Cardiac fibroblast (primary cell): ENCODE data around the gene PSMD13.
"Not testable (repeated sequence)": the region's sequence is repeated elsewhere in the genome, so short reads cannot be mapped to it uniquely, and the experiment has no call there.

Source experiments
- DNase-seq, 2 donors: peaks; one replicate each; pipeline versions ENCODE4 v3.0.0 to v3.0.0-alpha.2; 2010; ENCODE audit warnings: low read depth in 2 of 2
- H3K4me3 ChIP-seq, 2 donors: replicated peaks in 1 of 2; 1 replicate in 1 of 2; 2 replicates in 1 of 2; pipeline ENCODE4 v1.5.1; 2011; ENCODE audit warnings: low read depth in 2 of 2, low read length in 2 of 2, mild to moderate bottlenecking in 2 of 2, moderate library complexity in 1 of 2
- TF ChIP-seq, protein P1 (sequence below): IDR thresholded peaks from one replicate; pipeline ENCODE4 v1.5.1; 2011; ENCODE audit warnings: low read depth, mild to moderate bottlenecking, low read length, inconsistent platforms

PSMD13 gene

DNA sequence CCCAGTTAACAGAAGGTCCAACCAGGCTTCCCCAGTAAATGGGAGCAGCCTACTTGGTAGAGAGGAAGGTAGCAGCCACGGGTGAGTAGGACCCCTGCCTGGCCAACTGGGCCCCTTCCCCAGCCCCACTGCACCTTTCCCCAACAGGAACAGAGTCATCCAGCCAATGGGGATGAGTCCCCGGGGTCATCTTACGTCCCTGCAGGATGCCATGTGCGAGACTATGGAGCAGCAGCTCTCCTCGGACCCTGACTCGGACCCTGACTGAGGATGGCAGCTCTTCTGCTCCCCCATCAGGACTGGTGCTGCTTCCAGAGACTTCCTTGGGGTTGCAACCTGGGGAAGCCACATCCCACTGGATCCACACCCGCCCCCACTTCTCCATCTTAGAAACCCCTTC is 22.7 kb upstream of the PSMD13 start:
- H3K4me3 ChIP-seq = no peak overlapping the region
- TF ChIP-seq, protein P1, sequence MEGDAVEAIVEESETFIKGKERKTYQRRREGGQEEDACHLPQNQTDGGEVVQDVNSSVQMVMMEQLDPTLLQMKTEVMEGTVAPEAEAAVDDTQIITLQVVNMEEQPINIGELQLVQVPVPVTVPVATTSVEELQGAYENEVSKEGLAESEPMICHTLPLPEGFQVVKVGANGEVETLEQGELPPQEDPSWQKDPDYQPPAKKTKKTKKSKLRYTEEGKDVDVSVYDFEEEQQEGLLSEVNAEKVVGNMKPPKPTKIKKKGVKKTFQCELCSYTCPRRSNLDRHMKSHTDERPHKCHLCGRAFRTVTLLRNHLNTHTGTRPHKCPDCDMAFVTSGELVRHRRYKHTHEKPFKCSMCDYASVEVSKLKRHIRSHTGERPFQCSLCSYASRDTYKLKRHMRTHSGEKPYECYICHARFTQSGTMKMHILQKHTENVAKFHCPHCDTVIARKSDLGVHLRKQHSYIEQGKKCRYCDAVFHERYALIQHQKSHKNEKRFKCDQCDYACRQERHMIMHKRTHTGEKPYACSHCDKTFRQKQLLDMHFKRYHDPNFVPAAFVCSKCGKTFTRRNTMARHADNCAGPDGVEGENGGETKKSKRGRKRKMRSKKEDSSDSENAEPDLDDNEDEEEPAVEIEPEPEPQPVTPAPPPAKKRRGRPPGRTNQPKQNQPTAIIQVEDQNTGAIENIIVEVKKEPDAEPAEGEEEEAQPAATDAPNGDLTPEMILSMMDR = no peak
- DNase-seq = no peak

DNA sequence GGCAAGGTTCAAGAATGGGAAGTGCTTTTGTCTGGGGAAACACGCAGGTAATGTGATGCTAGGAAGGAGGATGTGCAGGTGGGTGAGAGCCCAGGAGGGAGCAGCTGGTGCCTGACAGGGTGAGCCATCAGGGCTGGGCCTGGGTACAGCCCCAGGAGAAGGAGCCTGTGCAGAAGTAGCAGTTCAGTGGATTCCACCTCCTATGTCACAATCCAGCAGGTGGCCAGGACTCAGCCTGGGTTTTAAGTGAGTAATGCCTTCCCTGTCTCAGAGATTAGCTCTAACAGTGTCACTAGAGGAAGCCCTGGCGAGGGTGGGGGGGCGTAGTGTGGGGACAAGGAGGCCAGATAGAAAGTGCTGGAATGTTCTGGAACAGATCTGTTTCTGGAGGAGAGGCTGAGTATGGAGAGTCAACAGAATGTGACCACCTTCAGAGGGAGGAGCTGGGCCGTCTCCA is 21.2 kb upstream of the PSMD13 start:
- no peak overlapping the region for H3K4me3 ChIP-seq
- peak in 1 of 2 donors; percentile 22 for DNase-seq
- TF ChIP-seq, protein P1 = no peak

DNA sequence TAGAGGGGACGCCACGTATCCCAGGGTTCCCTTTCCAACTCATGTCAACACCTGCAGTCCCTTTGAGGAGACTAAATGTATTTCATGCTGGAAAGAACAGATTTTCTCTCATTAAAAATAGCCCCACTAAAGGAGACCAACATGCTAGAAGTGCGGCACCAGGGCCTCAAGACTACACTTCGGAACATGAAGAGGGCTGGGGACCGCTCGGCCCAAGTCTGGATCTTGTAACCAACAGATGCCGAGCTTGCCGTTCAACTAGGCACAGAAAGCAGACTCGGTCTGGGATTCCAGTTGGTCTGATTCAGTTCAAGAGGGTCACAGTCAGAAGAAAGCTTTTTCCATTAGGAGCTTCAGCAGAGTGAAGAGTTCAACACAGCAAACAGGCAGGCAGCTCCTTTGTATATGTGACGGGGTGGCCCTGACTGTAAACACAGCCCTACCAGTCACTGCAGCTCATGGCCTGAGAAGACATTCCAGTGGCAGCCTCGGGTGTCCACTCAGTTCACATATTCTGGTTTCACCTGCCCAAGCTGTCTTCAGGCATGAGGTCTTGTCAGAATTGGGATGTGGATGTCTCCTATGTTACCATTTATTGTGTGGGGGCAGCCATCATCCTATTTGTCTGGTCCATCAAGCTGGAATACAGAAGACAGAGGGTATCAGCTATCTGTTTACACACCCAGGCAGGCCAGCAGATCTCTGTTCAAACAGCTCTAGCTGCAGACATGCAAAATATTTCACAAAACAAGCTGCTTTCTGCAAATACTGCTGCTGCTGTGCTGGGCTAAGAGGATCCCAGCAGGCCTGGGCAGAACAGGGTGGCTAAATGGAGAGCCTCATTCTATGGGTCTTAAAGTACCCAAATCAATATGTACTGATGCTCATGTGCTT is 20.4 kb upstream of the PSMD13 start:
- no peak for DNase-seq
- H3K4me3 ChIP-seq = no peak overlapping the region
- TF ChIP-seq, protein P1 = no peak

DNA sequence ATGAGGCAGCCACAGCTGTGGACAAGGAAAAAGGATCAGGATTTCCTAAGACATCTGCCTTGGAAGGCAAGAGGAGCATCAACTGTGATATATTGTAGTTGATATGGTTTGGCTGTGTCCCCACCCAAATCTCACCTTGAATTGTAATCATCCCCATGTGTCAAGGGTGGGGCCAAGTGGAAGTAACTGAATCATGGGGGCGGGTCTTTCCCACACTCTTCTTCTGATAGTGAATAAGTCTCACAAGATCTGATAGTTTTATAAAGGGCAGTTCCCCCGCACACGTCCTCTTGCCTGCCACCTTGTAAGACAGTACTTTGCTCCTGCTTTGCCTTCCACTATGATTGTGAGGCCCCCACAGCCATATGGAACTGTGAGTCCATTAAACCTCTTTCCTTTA is 19.1 kb upstream of the PSMD13 start:
- H3K4me3 ChIP-seq = no peak overlapping the region
- TF ChIP-seq, protein P1 = no peak
- DNase-seq = no peak

DNA sequence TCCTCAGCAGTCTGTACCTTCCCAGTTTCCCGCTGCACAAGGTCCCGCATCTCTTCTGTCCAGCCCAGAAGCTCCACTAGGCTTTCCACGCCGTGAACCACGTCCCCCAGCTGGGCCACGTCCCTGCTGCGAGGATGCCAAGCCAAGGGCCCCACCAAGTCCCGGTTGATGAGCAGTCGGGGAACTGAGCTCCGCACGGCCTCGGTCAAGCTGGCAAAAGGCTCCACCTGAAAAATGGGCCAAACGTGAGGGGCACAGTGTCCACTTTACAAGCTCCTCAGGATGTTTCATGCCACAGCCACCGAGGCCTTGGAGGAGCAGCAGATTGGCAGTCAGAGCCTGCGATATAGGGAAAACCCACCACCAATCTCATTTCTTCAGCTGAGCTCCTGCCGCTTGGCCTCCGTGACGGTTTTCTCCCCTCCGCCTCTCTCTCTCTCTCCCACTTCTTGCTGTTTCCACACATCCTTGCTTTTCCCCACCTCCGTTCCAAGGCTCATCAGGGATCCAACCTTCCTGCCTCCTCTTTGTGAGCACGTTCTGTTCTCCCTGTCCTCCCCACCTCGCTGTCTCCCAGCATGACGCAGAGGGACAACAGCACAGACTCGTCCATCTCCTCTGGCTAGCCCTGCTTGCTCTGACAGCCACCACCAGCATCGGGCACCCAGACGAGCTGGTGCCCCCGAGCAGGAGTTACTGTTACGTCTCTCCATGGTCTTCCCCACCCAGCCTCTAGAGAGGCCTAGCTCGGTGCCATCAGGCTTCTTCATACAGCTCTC is 17.8 kb upstream of the PSMD13 start:
- TF ChIP-seq, protein P1 = no peak
- DNase-seq = no peak
- no peak overlapping the region for H3K4me3 ChIP-seq

DNA sequence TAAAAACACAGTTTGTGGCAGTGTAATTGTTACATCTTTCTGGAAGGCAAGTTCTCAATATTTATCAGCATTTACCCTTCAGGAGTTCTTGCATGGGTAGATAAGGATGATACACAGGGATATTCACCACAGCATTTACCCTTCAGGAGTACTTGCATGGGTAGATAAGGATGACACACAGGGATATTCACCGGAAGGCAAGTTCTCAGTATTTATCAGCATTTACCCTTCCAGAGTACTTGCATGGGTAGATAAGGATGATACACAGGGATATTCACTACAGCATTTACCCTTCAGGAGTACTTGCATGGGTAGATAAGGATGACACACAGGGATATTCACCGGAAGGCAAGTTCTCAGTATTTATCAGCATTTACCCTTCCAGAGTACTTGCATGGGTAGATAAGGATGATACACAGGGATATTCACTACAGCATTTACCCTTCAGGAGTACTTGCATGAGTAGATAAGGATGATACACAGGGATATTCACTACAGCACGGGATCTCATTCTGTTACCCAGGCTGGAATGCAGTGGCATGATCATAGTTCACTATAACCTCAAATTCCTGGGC is 16.0 kb upstream of the PSMD13 start:
- DNase-seq, H3K4me3 ChIP-seq: not testable (repeated sequence)

DNA sequence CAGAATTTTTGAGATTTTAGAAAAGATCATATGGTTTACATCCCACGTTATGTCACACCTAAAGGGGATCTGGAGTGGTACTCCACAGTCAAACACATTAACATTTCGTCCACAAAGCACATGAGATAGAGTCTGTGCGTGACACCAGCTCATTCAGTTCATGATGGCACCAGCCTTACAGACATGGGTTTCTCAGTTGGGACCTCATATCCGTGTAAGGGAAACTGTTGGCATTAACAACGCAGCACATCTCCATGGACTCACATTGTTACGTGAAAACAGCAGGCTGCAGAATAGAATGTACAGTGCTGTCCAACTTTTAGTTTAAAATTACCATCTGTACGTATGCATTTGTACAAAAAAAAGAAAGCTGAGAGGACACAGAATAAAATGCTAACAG is 15.2 kb upstream of the PSMD13 start:
- no peak overlapping the region for H3K4me3 ChIP-seq
- no peak for DNase-seq
- TF ChIP-seq, protein P1 = no peak
